Neural progenitor cell (in vitro differentiated cells): ENCODE results near the gene SGTA. TPM values are rescaled to one million over a fixed set of nuclear protein-coding genes. Genes with fewer than 3 reads are reported as not detected.

ENCODE experiments used
- DNase-seq: peaks from one replicate; pipeline ENCODE4 v3.0.0-alpha.2; 2016; ENCODE audit warnings: low spot score
- H2AFZ ChIP-seq: fragments of 200-600 bp; sonication (generic); replicated peaks from 2 replicates; pipeline ENCODE4 v1.6.1; 2016; ENCODE audit warnings: antibody characterized with exemption
- H3F3A ChIP-seq: fragments of 200-600 bp; sonication (generic); 2 replicates; pipeline ENCODE4 v1.6.1; 2016; ENCODE audit warnings: antibody characterized with exemption, low read depth
- H3K27ac ChIP-seq: fragments of 200-600 bp; sonication (generic); 2 replicates; pipeline ENCODE4 v1.5.1; 2016; ENCODE audit warnings: mild to moderate bottlenecking
- H3K27me3 ChIP-seq: fragments of 200-600 bp; sonication (generic); 2 replicates; pipeline ENCODE4 v1.6.1; 2016; ENCODE audit warnings: mild to moderate bottlenecking, moderate library complexity
- H3K36me3 ChIP-seq: fragments of 200-600 bp; sonication (generic); 2 replicates; pipeline ENCODE4 v1.5.1; 2016
- H3K4me1 ChIP-seq: fragments of 200-600 bp; sonication (generic); 2 replicates; pipeline ENCODE4 v1.6.1; 2016; ENCODE audit warnings: mixed run types
- H3K4me2 ChIP-seq: fragments of 200-600 bp; sonication (generic); 2 replicates; pipeline ENCODE4 v1.6.1; 2016
- H3K4me3 ChIP-seq: fragments of 200-600 bp; sonication (generic); 2 replicates; pipeline ENCODE4 v1.5.1; 2016
- H3K79me2 ChIP-seq: fragments of 200-600 bp; sonication (generic); 2 replicates; pipeline ENCODE4 v1.6.1; 2016; ENCODE audit warnings: low read depth
- H3K9ac ChIP-seq: fragments of 200-600 bp; sonication (generic); 2 replicates; pipeline ENCODE4 v1.6.1; 2016
- H3K9me3 ChIP-seq: fragments of 200-600 bp; sonication (generic); 2 replicates; pipeline ENCODE4 v1.5.1; 2016; ENCODE audit warnings: low read depth
- H4K20me1 ChIP-seq: fragments of 200-600 bp; sonication (generic); 2 replicates; pipeline ENCODE4 v1.6.1; 2016; ENCODE audit warnings: low read depth
- H3K27ac Mint-ChIP-seq: 3 replicates; pipeline ENCODE4 v1.8.0; 2021; ENCODE audit warnings: mixed read lengths
- H3K27me3 Mint-ChIP-seq: 2 replicates; pipeline ENCODE4 v1.8.0; 2022; ENCODE audit warnings: low read depth, mild to moderate bottlenecking, inconsistent platforms, moderate library complexity, mixed read lengths; ENCODE audit not compliant: insufficient read depth
- H3K36me3 Mint-ChIP-seq: 3 replicates; pipeline ENCODE4 v1.8.0; 2021; ENCODE audit warnings: mixed read lengths
- H3K4me1 Mint-ChIP-seq: 3 replicates; pipeline ENCODE4 v1.8.0; 2021; ENCODE audit warnings: mixed read lengths
- H3K4me3 Mint-ChIP-seq: 3 replicates; pipeline ENCODE4 v1.8.0; 2021; ENCODE audit warnings: mild to moderate bottlenecking, moderate library complexity, mixed read lengths
- H3K9me3 Mint-ChIP-seq: 3 replicates; pipeline ENCODE4 v1.8.0; 2020; ENCODE audit warnings: mixed read lengths
- EZH2 ChIP-seq: fragments of 200-600 bp; sonication (generic); IDR thresholded peaks from 2 replicates; pipeline ENCODE4 v1.6.1; 2017; ENCODE audit warnings: antibody characterized with exemption, mild to moderate bottlenecking, moderate library complexity
- EZH2phosphoT487 ChIP-seq: fragments of 200-600 bp; sonication (generic); IDR thresholded peaks from 2 replicates; pipeline ENCODE4 v1.6.1; 2017; ENCODE audit warnings: antibody characterized with exemption
- total RNA-seq: library from RNA; depleted of rRNA; stranded (reverse); fragments of >200 nt; gene quantifications from 2 replicates; pipeline ENCODE4 v1.2.3, GENCODE V29; 2015; ENCODE audit warnings: low replicate concordance
- TF ChIP-seq, protein P1 (sequence below): fragments of 200-600 bp; sonication (generic); IDR thresholded peaks from 2 replicates; pipeline ENCODE4 v1.5.1; 2017; ENCODE audit warnings: antibody characterized with exemption, mild to moderate bottlenecking

Gene SGTA
- total RNA-seq, 1 donor from 2014 or later, result 30.9 TPM

DNA sequence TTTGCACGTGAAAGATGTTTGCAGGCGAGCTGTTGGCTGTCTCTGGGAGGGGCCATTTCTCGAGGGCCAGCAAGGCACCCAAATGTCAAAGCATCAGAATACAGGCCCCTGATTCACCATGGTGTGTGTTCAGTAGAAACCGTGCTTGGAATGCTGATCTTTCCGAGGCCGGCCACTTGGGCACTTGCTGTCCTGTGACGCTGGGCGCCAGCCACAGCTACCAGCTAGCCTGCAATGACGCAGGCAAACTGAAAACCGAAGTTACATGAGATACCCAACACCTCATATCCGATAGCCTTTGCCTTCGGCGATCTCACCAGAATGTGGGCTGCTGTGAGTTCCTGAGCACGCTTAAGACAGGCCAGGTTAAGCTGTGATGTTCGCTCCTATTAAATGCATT is 14.2 kb upstream of the SGTA start:
- Histone ChIP-seq H3K27ac (no peak overlapping the region), H3K79me2 (no peaks in the 10 kb centered on the region), H2AFZ (no peak overlapping the region), H3F3A (no peaks in the 10 kb centered on the region), H3K4me3 (no peak overlapping the region), H3K36me3 (no peaks in the 10 kb centered on the region), H3K9ac (no peak overlapping the region), H4K20me1 (peaks cover 9% of the 10 kb centered on the region), H3K9me3 (no peaks in the 10 kb centered on the region), H3K27me3 (no peaks in the 10 kb centered on the region), H3K4me2 (no peak overlapping the region), H3K4me1 (no peaks in the 10 kb centered on the region)
- Mint-ChIP-seq H3K27me3 (no peaks in the 10 kb centered on the region), H3K27ac (no peak overlapping the region), H3K9me3 (no peaks in the 10 kb centered on the region), H3K4me3 (no peak overlapping the region), H3K4me1 (no peaks in the 10 kb centered on the region), H3K36me3 (peaks cover 18% of the 10 kb centered on the region)
- TF ChIP-seq, protein P1, sequence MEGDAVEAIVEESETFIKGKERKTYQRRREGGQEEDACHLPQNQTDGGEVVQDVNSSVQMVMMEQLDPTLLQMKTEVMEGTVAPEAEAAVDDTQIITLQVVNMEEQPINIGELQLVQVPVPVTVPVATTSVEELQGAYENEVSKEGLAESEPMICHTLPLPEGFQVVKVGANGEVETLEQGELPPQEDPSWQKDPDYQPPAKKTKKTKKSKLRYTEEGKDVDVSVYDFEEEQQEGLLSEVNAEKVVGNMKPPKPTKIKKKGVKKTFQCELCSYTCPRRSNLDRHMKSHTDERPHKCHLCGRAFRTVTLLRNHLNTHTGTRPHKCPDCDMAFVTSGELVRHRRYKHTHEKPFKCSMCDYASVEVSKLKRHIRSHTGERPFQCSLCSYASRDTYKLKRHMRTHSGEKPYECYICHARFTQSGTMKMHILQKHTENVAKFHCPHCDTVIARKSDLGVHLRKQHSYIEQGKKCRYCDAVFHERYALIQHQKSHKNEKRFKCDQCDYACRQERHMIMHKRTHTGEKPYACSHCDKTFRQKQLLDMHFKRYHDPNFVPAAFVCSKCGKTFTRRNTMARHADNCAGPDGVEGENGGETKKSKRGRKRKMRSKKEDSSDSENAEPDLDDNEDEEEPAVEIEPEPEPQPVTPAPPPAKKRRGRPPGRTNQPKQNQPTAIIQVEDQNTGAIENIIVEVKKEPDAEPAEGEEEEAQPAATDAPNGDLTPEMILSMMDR, result no peak
- no peak for DNase-seq

- Histone ChIP-seq H3K4me3 (no peak overlapping the region), H3K4me2 (no peak overlapping the region), H3K27ac (no peak overlapping the region), H2AFZ (no peak overlapping the region), H3K27me3 (no peaks in the 10 kb centered on the region), H3K79me2 (no peaks in the 10 kb centered on the region), H4K20me1 (peaks cover 12% of the 10 kb centered on the region), H3K36me3 (no peaks in the 10 kb centered on the region), H3K9me3 (no peaks in the 10 kb centered on the region), H3K4me1 (no peaks in the 10 kb centered on the region), H3K9ac (no peak overlapping the region), H3F3A (no peaks in the 10 kb centered on the region)
- Mint-ChIP-seq H3K4me3 (no peak overlapping the region), H3K27ac (no peak overlapping the region), H3K9me3 (no peaks in the 10 kb centered on the region), H3K4me1 (no peaks in the 10 kb centered on the region), H3K27me3 (no peaks in the 10 kb centered on the region), H3K36me3 (peaks cover 19% of the 10 kb centered on the region)
- TF ChIP-seq EZH2phosphoT487 (no peak), EZH2 (no peak)
- TF ChIP-seq, protein P1, result no peak
- no peak for DNase-seq
Observed at GRCh38 chr19:2796659-2797266, 13.7 kb upstream of the SGTA start.

GRCh38 chr19:2795827-2796658 is 13.0 kb upstream of the SGTA start:
- no peaks in the 10 kb centered on the region for H3K9me3 Mint-ChIP-seq
- no peak overlapping the region for H2AFZ ChIP-seq
- no peaks in the 10 kb centered on the region for H3F3A ChIP-seq
- no peaks in the 10 kb centered on the region for H3K79me2 ChIP-seq
- H3K4me2 ChIP-seq, result no peak overlapping the region
- no peaks in the 10 kb centered on the region for H3K27me3 Mint-ChIP-seq
- H3K4me1 Mint-ChIP-seq, result no peaks in the 10 kb centered on the region
- no peak overlapping the region for H3K4me3 ChIP-seq
- H3K27ac Mint-ChIP-seq, result no peak overlapping the region
- H3K4me3 Mint-ChIP-seq, result no peak overlapping the region
- no peak overlapping the region for H3K9ac ChIP-seq
- peaks cover 19% of the 10 kb centered on the region for H3K36me3 Mint-ChIP-seq
- H3K9me3 ChIP-seq, result no peaks in the 10 kb centered on the region
- H4K20me1 ChIP-seq, result peaks cover 19% of the 10 kb centered on the region
- no peaks in the 10 kb centered on the region for H3K4me1 ChIP-seq
- no peak for DNase-seq
- H3K36me3 ChIP-seq, result no peaks in the 10 kb centered on the region
- H3K27me3 ChIP-seq, result no peaks in the 10 kb centered on the region
- TF ChIP-seq, protein P1, result no peak
- TF ChIP-seq EZH2phosphoT487, result no peak
- TF ChIP-seq EZH2, result no peak
- no peak overlapping the region for H3K27ac ChIP-seq
